Liver (tissue), 9 donors: ENCODE results near the gene BRINP1. TPM values are rescaled to one million over a fixed set of nuclear protein-coding genes. Genes with fewer than 3 reads are reported as not detected.

Experiments
- DNase-seq: peaks from one replicate; pipeline ENCODE4 v3.0.0-alpha.2; 2017; ENCODE audit warnings: low spot score
- H3K27ac ChIP-seq, 2 donors: one replicate each; pipeline ENCODE4 v1.7.0; 2013; ENCODE audit warnings: inconsistent platforms in 2 of 2, low read length in 2 of 2, control low read depth in 1 of 2, low read depth in 1 of 2, mild to moderate bottlenecking in 1 of 2
- H3K27me3 ChIP-seq, 4 donors: one replicate each; pipeline versions ENCODE4 v1.6.1 to v1.7.0; 2013; ENCODE audit warnings: low read length in 3 of 4, inconsistent platforms in 1 of 4, mild to moderate bottlenecking in 1 of 4, moderate library complexity in 1 of 4; ENCODE audit not compliant: control insufficient read depth in 4 of 4, insufficient read depth in 4 of 4
- H3K36me3 ChIP-seq, 4 donors: one replicate each; pipeline versions ENCODE4 v1.6.1 to v1.7.0; 2013; ENCODE audit warnings: low read length in 3 of 4, mild to moderate bottlenecking in 3 of 4, low read depth in 1 of 4, moderate library complexity in 1 of 4; ENCODE audit not compliant: control insufficient read depth in 4 of 4, insufficient read depth in 3 of 4
- H3K4me1 ChIP-seq, 4 donors: one replicate each; pipeline versions ENCODE4 v1.6.1 to v1.7.0; 2013; ENCODE audit warnings: low read length in 3 of 4, mild to moderate bottlenecking in 3 of 4, moderate library complexity in 1 of 4; ENCODE audit not compliant: control insufficient read depth in 4 of 4, insufficient read depth in 4 of 4
- H3K4me3 ChIP-seq, 3 donors: one replicate each; pipeline versions ENCODE4 v1.6.1 to v1.7.0; 2013; ENCODE audit warnings: low read length in 3 of 3, control low read depth in 1 of 3, low read depth in 1 of 3, mild to moderate bottlenecking in 1 of 3
- H3K9ac ChIP-seq, 2 donors: one replicate each; pipeline ENCODE4 v1.7.0; 2013; ENCODE audit warnings: low read length in 2 of 2, mild to moderate bottlenecking in 2 of 2, moderate library complexity in 2 of 2, control low read depth in 1 of 2, low read depth in 1 of 2
- H3K9me3 ChIP-seq, 4 donors: one replicate each; pipeline versions ENCODE4 v1.6.1 to v1.7.0; 2013; ENCODE audit warnings: low read length in 3 of 4; ENCODE audit not compliant: control insufficient read depth in 4 of 4
- CTCF ChIP-seq: fragments of 150-350 bp; IDR thresholded peaks from 2 replicates; pipeline ENCODE4 v1.5.1; 2017; ENCODE audit warnings: improper control_type of control experiment, low read depth, low read length; ENCODE audit not compliant: missing input control
- EGR1 ChIP-seq, 2 donors: IDR thresholded peaks; 2 replicates each; pipeline ENCODE4 v1.6.1; 2016 to 2018; ENCODE audit warnings: antibody characterized with exemption in 2 of 2, low read depth in 2 of 2
- FOXA1 ChIP-seq: IDR thresholded peaks from 2 replicates; pipeline ENCODE4 v1.6.1; 2016; ENCODE audit warnings: antibody characterized with exemption
- FOXA2 ChIP-seq: IDR thresholded peaks from 2 replicates; pipeline ENCODE4 v1.6.1; 2016; ENCODE audit warnings: antibody characterized with exemption
- HNF4A ChIP-seq, 2 donors: conservative IDR thresholded peaks; 2 replicates each; pipeline ENCODE4 v1.6.1; 2016; ENCODE audit warnings: antibody characterized with exemption in 2 of 2, mild to moderate bottlenecking in 2 of 2
- JUND ChIP-seq, 2 donors: IDR thresholded peaks; 2 replicates each; pipeline ENCODE4 v1.6.1; 2016; ENCODE audit warnings: antibody characterized with exemption in 2 of 2
- MAX ChIP-seq: IDR thresholded peaks from 2 replicates; pipeline ENCODE4 v1.6.1; 2016; ENCODE audit warnings: antibody characterized with exemption
- NR2F2 ChIP-seq: IDR thresholded peaks from 2 replicates; pipeline ENCODE4 v1.6.1; 2016; ENCODE audit warnings: antibody characterized with exemption
- RAD21 ChIP-seq, 2 donors: IDR thresholded peaks; 2 replicates each; pipeline ENCODE4 v1.6.1; 2016; ENCODE audit warnings: antibody characterized with exemption in 2 of 2, mild to moderate bottlenecking in 2 of 2
- REST ChIP-seq: IDR thresholded peaks from 2 replicates; pipeline ENCODE4 v1.6.1; 2016; ENCODE audit warnings: antibody characterized with exemption, mild to moderate bottlenecking
- SP1 ChIP-seq: IDR thresholded peaks from 2 replicates; pipeline ENCODE4 v1.6.1; 2018; ENCODE audit warnings: antibody characterized with exemption, mild to moderate bottlenecking
- TAF1 ChIP-seq: conservative IDR thresholded peaks from 2 replicates; pipeline ENCODE4 v1.6.1; 2016; ENCODE audit warnings: antibody characterized with exemption, mild to moderate bottlenecking
- YY1 ChIP-seq: IDR thresholded peaks from 2 replicates; pipeline ENCODE4 v1.6.1; 2016; ENCODE audit warnings: antibody characterized with exemption, mild to moderate bottlenecking
- ZBTB33 ChIP-seq: IDR thresholded peaks from 2 replicates; pipeline ENCODE4 v1.6.1; 2016; ENCODE audit warnings: antibody characterized with exemption
- WGBS: extraction: QIAGEN DNeasy Blood & Tissue Kit; methylation state at CpG from one replicate; pipeline ENCODE4 v1.1.7; 2013; 5-methylcytosine and 5-hydroxymethylcytosine counted together
- polyA plus RNA-seq, 2 donors: library from polyadenylated mRNA; stranded (reverse) in 1 of 2; unstranded in 1 of 2; fragments of 200-250 nt in 1 of 2; fragments of >200 nt in 1 of 2; fragmentation: Nextera tagmentation in 1 of 2; extraction: Ambion mirVana in 1 of 2; gene quantifications; one replicate each; pipeline versions ENCODE4 v1.2.1 to v1.2.3, GENCODE V29; 2013 to 2015
- total RNA-seq, 2 donors: library from RNA; depleted of rRNA; stranded (reverse); fragments of >200 nt; gene quantifications; one replicate each; pipeline ENCODE4 v1.2.3, GENCODE V29; 2014
- donor health status: healthy.
- donor health status: healthy.
- donor health status: healthy.
- donor health status: healthy.
- donor health status: healthy.

Gene BRINP1
- total and polyA plus RNA-seq, 4 donors, result under 0.01 to 0.43 (median 0.18) TPM

- WGBS, result 83% methylated on average over 2 of the region's 2 CpGs
- Histone ChIP-seq H3K4me1 (no peaks in the 10 kb centered on the region), H3K36me3 (no peaks in the 10 kb centered on the region), H3K9ac (no peak overlapping the region), H3K4me3 (no peak overlapping the region), H3K9me3 (no peaks in the 10 kb centered on the region), H3K27me3 (no peaks in the 10 kb centered on the region), H3K27ac (no peak overlapping the region)
- no peak for DNase-seq
- TF ChIP-seq FOXA1 (no peak), REST (no peak), CTCF (no peak), ZBTB33 (no peak), NR2F2 (no peak), JUND (IDR thresholded peaks at IDR 0.05) (no peak), SP1 (no peak), FOXA2 (no peak), YY1 (no peak)
Observed at GRCh38 chr9:119215651-119216050, 153.6 kb downstream of the BRINP1 start.

GRCh38 chr9:119213471-119213870 lies 155.8 kb downstream of the BRINP1 start:
- no peaks in the 10 kb centered on the region for H3K4me1 ChIP-seq
- 58% methylated on average over 1 of the region's 1 CpG for WGBS
- no peak overlapping the region for H3K4me3 ChIP-seq
- H3K9me3 ChIP-seq, result no peaks in the 10 kb centered on the region
- no peak overlapping the region for H3K9ac ChIP-seq
- H3K27me3 ChIP-seq, result no peaks in the 10 kb centered on the region
- TF ChIP-seq EGR1 (IDR thresholded peaks at IDR 0.05; ENCODE audit: low read depth in 2 of 2) (no peak), CTCF (no peak), HNF4A (conservative IDR thresholded peaks at IDR 0.05) (no peak), FOXA1 (no peak), RAD21 (IDR thresholded peaks at IDR 0.05) (no peak), REST (no peak), MAX (no peak), TAF1 (no peak)
- no peaks in the 10 kb centered on the region for H3K36me3 ChIP-seq
- H3K27ac ChIP-seq, result no peak overlapping the region
- no peak for DNase-seq
